SH-SY5Y (cell line): ENCODE measurements around the gene SNAI3.

Experiments used
- GATA2 ChIP-seq: IDR thresholded peaks from 2 replicates; pipeline ENCODE4 v1.6.1; 2011; ENCODE audit warnings: mild to moderate bottlenecking, low read depth, low read length
- GATA3 ChIP-seq: IDR thresholded peaks from 2 replicates; pipeline ENCODE4 v1.6.1; 2011; ENCODE audit warnings: low read depth, mild to moderate bottlenecking, low read length, moderate library complexity

- TF ChIP-seq GATA2: no peak
- TF ChIP-seq GATA3: no peak
Measured at GRCh38 chr16:88655053-88655732, 31.1 kb downstream of the SNAI3 start.
